CD14-positive monocyte (primary cell): ENCODE data around the gene LAMA3. TPM values are rescaled to one million over a fixed set of nuclear protein-coding genes. Genes with fewer than 3 reads are reported as not detected.

Source experiments
- DNase-seq, 3 donors: peaks; one replicate each; pipeline ENCODE4 v3.0.0-alpha.2; 2011 to 2022
- H2AFZ ChIP-seq: 2 replicates; pipeline ENCODE4 v1.6.0; 2012; ENCODE audit warnings: mild to moderate bottlenecking, low read depth, low read length, inconsistent platforms; ENCODE audit not compliant: insufficient read depth, poor library complexity, severe bottlenecking
- H3K27ac ChIP-seq, 2 donors: 1 replicate in 1 of 2; 2 replicates in 1 of 2; pipeline ENCODE4 v1.5.1; 2012 to 2013; ENCODE audit warnings: low read length in 2 of 2, control low read depth in 1 of 2, inconsistent platforms in 1 of 2, low read depth in 1 of 2, mild to moderate bottlenecking in 1 of 2
- H3K27me3 ChIP-seq, 2 donors: one replicate each; pipeline versions ENCODE4 v1.6.0 to v1.6.1; 2011 to 2013; ENCODE audit warnings: low read length in 2 of 2; ENCODE audit not compliant: control insufficient read depth in 2 of 2, insufficient read depth in 2 of 2
- H3K36me3 ChIP-seq, 2 donors: replicated peaks in 1 of 2; 1 replicate in 1 of 2; 2 replicates in 1 of 2; pipeline versions ENCODE4 v1.5.1 to v1.6.1; 2012 to 2013; ENCODE audit warnings: low read length in 2 of 2, control low read depth in 1 of 2, inconsistent platforms in 1 of 2, mild to moderate bottlenecking in 1 of 2; ENCODE audit not compliant: insufficient read depth in 2 of 2, control insufficient read depth in 1 of 2
- H3K4me1 ChIP-seq, 2 donors: 1 replicate in 1 of 2; 2 replicates in 1 of 2; pipeline versions ENCODE4 v1.5.1 to v1.6.1; 2012 to 2013; ENCODE audit warnings: low read length in 2 of 2, control low read depth in 1 of 2, inconsistent platforms in 1 of 2, mild to moderate bottlenecking in 1 of 2, moderate library complexity in 1 of 2; ENCODE audit not compliant: insufficient read depth in 2 of 2, control insufficient read depth in 1 of 2
- H3K4me2 ChIP-seq: replicated peaks from 2 replicates; pipeline ENCODE3; 2012; ENCODE audit warnings: low read length, moderate library complexity, mild to moderate bottlenecking; ENCODE audit not compliant: poor library complexity, severe bottlenecking; ENCODE audit errors: extremely low read depth
- H3K4me3 ChIP-seq, 3 experiments: fragments of 200-600 bp in 1 of 3; sonication (generic) in 1 of 3; replicated peaks in 1 of 3; 1 replicate in 2 of 3; 2 replicates in 1 of 3; pipeline ENCODE4 v1.5.1; 2011 to 2013; ENCODE audit warnings: low read length in 3 of 3, mild to moderate bottlenecking in 3 of 3, control low read depth in 2 of 3, low read depth in 2 of 3, inconsistent platforms in 1 of 3, moderate library complexity in 1 of 3
- H3K79me2 ChIP-seq: 2 replicates; pipeline ENCODE4 v1.6.0; 2012; ENCODE audit warnings: mild to moderate bottlenecking, control low read depth, inconsistent platforms, low read length, moderate library complexity; ENCODE audit not compliant: insufficient read depth
- H3K9ac ChIP-seq: 2 replicates; pipeline ENCODE4 v1.6.0; 2017; ENCODE audit warnings: low read length, mild to moderate bottlenecking; ENCODE audit not compliant: insufficient read depth, poor library complexity, severe bottlenecking
- H3K9me3 ChIP-seq, 2 donors: replicated peaks in 1 of 2; 1 replicate in 1 of 2; 2 replicates in 1 of 2; pipeline versions ENCODE4 v1.5.1 to v1.6.1; 2012 to 2013; ENCODE audit warnings: low read length in 2 of 2, control low read depth in 1 of 2; ENCODE audit not compliant: control insufficient read depth in 1 of 2, insufficient read depth in 1 of 2
- H4K20me1 ChIP-seq: 2 replicates; pipeline ENCODE4 v1.6.0; 2012; ENCODE audit warnings: mild to moderate bottlenecking, low read length, control low read depth, moderate library complexity; ENCODE audit not compliant: insufficient read depth
- H3K27ac Mint-ChIP-seq, 7 donors: one replicate each; pipeline ENCODE4 v1.8.0; 2020; ENCODE audit warnings: mild to moderate bottlenecking in 7 of 7, mixed read lengths in 7 of 7, moderate library complexity in 6 of 7, inconsistent platforms in 2 of 7
- H3K27me3 Mint-ChIP-seq, 3 donors: one replicate each; pipeline ENCODE4 v1.8.0; 2021 to 2022; ENCODE audit warnings: low read depth in 3 of 3, mild to moderate bottlenecking in 3 of 3, mixed read lengths in 3 of 3, moderate library complexity in 3 of 3, inconsistent platforms in 1 of 3
- H3K36me3 Mint-ChIP-seq, 2 donors: one replicate each; pipeline ENCODE4 v1.8.0; 2020; ENCODE audit warnings: mixed read lengths in 2 of 2, inconsistent platforms in 1 of 2, mild to moderate bottlenecking in 1 of 2
- H3K4me1 Mint-ChIP-seq: one replicate; pipeline ENCODE4 v1.8.0; 2020; ENCODE audit warnings: mild to moderate bottlenecking, mixed read lengths
- H3K4me3 Mint-ChIP-seq, 2 donors: one replicate each; pipeline ENCODE4 v1.8.0; 2020; ENCODE audit warnings: mild to moderate bottlenecking in 2 of 2, mixed read lengths in 2 of 2, moderate library complexity in 1 of 2
- H3K9me3 Mint-ChIP-seq, 7 donors: one replicate each; pipeline ENCODE4 v1.8.0; 2020 to 2022; ENCODE audit warnings: mixed read lengths in 7 of 7, mild to moderate bottlenecking in 6 of 7, moderate library complexity in 6 of 7, inconsistent platforms in 2 of 7
- WGBS: methylation state at CpG from one replicate; pipeline ENCODE4 v1.1.5; 2013; ENCODE audit warnings: missing lambda C conversion rate; ENCODE audit not compliant: insufficient coverage; 5-methylcytosine and 5-hydroxymethylcytosine counted together
- intact Hi-C, 2 donors: fragments of 100-400 bp; cut with micrococcal nuclease; formaldehyde crosslinking; loops; one replicate each; pipeline versions ENCODE4 v1.15.0 to v1.15.1; 2023
- polyA plus RNA-seq, 3 donors: library from polyadenylated mRNA; depleted of rRNA in 1 of 3; unstranded in 2 of 3; stranded (reverse) in 1 of 3; fragments of 300-500 nt in 2 of 3; fragments of >200 nt in 1 of 3; fragmentation: Illumina TruSeq in 2 of 3; gene quantifications; 1 replicate in 2 of 3; 2 replicates in 1 of 3; pipeline ENCODE4 v1.2.3, GENCODE V29; 2012 to 2021
- TF ChIP-seq, protein P1 (sequence below): fragments of 200-600 bp; IDR thresholded peaks from one replicate; pipeline ENCODE4 v1.8.0; 2022; ENCODE audit warnings: antibody characterized with exemption, mild to moderate bottlenecking

Gene LAMA3
- polyA plus RNA-seq, 3 donors, result not detected

DNA sequence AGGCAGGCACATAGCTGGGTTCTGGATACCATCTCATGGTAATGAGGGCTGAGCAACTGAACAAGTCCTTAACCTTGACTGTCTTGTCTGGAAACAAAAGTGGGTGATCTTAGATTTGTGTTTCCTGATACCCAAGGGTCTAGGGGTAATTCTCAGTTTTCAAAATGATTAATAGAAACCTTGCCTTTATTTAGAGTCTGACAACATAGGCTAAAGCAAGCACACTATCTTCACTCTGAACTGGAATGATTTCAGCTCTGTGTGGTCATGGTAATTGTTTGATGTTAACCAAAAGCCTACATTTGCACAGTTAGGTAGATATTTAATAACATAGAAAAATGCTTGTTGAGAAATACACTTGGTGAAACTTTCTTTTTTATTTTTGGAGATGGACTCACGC, 6.8 kb upstream of the LAMA3 start:
- 100% methylated on average over 1 of the region's 1 CpG for WGBS

DNA sequence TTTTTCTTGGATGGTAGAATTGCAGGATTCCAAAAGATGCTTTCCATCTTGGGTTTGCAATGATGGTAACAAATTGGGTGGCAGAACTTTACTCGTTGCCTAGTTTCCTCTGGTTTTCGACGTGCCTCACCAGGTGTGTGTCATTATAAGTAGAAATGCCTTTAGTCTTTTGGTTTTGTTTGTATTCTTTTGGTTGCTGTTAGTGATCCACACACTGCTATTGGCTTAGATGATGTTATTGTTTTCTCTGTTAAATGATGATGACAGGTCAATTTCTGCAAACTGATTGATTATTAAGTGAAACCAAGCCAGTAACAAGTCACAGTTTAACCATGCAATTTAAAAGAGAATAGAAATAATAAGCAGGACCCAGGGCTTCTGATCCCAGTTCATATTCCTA, 6.1 kb upstream of the LAMA3 start:
- no peaks in the 10 kb centered on the region for H3K79me2 ChIP-seq
- Mint-ChIP-seq H3K36me3 (no peaks in the 10 kb centered on the region), H3K4me3 (peak overlapping the region in 1 of 2 donors; percentile 35), H3K9me3 (peaks cover 0 to 3% (median 2%) of the 10 kb centered on the region in 7 donors), H3K27ac (no peak overlapping the region), H3K4me1 (no peaks in the 10 kb centered on the region), H3K27me3 (peaks cover 30 to 60% (median 31%) of the 10 kb centered on the region in 3 donors)
- WGBS, result 83% methylated on average over 1 of the region's 3 CpGs
- no peak overlapping the region for H3K4me2 ChIP-seq
- no peaks in the 10 kb centered on the region for H3K4me1 ChIP-seq
- no peaks in the 10 kb centered on the region for H3K36me3 ChIP-seq
- H3K9me3 ChIP-seq, result no peaks in the 10 kb centered on the region
- no peak overlapping the region for H3K9ac ChIP-seq
- intact Hi-C loops, result no loop called here
- no peak overlapping the region for H2AFZ ChIP-seq
- no peak overlapping the region for H3K4me3 ChIP-seq
- TF ChIP-seq, protein P1, sequence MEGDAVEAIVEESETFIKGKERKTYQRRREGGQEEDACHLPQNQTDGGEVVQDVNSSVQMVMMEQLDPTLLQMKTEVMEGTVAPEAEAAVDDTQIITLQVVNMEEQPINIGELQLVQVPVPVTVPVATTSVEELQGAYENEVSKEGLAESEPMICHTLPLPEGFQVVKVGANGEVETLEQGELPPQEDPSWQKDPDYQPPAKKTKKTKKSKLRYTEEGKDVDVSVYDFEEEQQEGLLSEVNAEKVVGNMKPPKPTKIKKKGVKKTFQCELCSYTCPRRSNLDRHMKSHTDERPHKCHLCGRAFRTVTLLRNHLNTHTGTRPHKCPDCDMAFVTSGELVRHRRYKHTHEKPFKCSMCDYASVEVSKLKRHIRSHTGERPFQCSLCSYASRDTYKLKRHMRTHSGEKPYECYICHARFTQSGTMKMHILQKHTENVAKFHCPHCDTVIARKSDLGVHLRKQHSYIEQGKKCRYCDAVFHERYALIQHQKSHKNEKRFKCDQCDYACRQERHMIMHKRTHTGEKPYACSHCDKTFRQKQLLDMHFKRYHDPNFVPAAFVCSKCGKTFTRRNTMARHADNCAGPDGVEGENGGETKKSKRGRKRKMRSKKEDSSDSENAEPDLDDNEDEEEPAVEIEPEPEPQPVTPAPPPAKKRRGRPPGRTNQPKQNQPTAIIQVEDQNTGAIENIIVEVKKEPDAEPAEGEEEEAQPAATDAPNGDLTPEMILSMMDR, result no peak
- no peaks in the 10 kb centered on the region for H4K20me1 ChIP-seq
- no peak for DNase-seq
- peaks cover 24 to 26% of the 10 kb centered on the region in 2 donors for H3K27me3 ChIP-seq
- H3K27ac ChIP-seq, result no peak overlapping the region

More for the DNA sequence above, 6.8 kb upstream of the LAMA3 start:
- Histone ChIP-seq H4K20me1 (no peaks in the 10 kb centered on the region), H3K4me3 (no peak overlapping the region), H3K4me1 (no peaks in the 10 kb centered on the region), H3K79me2 (no peaks in the 10 kb centered on the region), H3K9me3 (no peaks in the 10 kb centered on the region), H2AFZ (no peak overlapping the region), H3K27ac (no peak overlapping the region), H3K4me2 (no peak overlapping the region), H3K27me3 (peaks cover 20 to 22% of the 10 kb centered on the region in 2 donors), H3K36me3 (no peaks in the 10 kb centered on the region), H3K9ac (no peak overlapping the region)
- H3K4me3 Mint-ChIP-seq, result no peak overlapping the region
- no peaks in the 10 kb centered on the region for H3K4me1 Mint-ChIP-seq
- H3K36me3 Mint-ChIP-seq, result no peaks in the 10 kb centered on the region
- intact Hi-C loops, result no loop called here
- TF ChIP-seq, protein P1, result no peak
- no peak overlapping the region for H3K27ac Mint-ChIP-seq
- peaks cover 23 to 57% (median 25%) of the 10 kb centered on the region in 3 donors for H3K27me3 Mint-ChIP-seq
- no peak for DNase-seq
- peaks cover 0 to 3% (median 0%) of the 10 kb centered on the region in 7 donors for H3K9me3 Mint-ChIP-seq
